ENCODE measurements around the gene SCN2B. TPM values are rescaled to one million over a fixed set of nuclear protein-coding genes. Genes with fewer than 3 reads are reported as not detected.

The SCN2B gene
- total RNA-seq, 1 donor from 2014 or later = 2.8 TPM

- Mint-ChIP-seq H3K4me1 (ENCODE audit: unreplicated experiment) (peaks cover 10% of the 10 kb centered on the region), H3K27me3 (peaks cover 73% of the 10 kb centered on the region), H3K9me3 (no peaks in the 10 kb centered on the region), H3K36me3 (no peaks in the 10 kb centered on the region), H3K27ac (no peak overlapping the region), H3K4me3 (no peak overlapping the region)
- TF ChIP-seq CTCF (conservative IDR thresholded peaks at IDR 0.05) = no peak
- DNase-seq (ENCODE audit: extremely low spot score, unreplicated experiment) = no peak
These were observed 6.2 kb downstream of the SCN2B start for GRCh38 chr11:118170231-118170630.

- TF ChIP-seq CTCF (conservative IDR thresholded peaks at IDR 0.05) = no peak
- Mint-ChIP-seq H3K27me3 (peaks cover 67% of the 10 kb centered on the region), H3K9me3 (no peaks in the 10 kb centered on the region), H3K27ac (no peak overlapping the region), H3K36me3 (no peaks in the 10 kb centered on the region), H3K4me1 (ENCODE audit: unreplicated experiment) (peaks cover 3% of the 10 kb centered on the region), H3K4me3 (no peak overlapping the region)
- no peak for DNase-seq (ENCODE audit: extremely low spot score, unreplicated experiment)
These were observed 6.9 kb downstream of the SCN2B start for GRCh38 chr11:118169300-118170140.

- no peak for DNase-seq (ENCODE audit: extremely low spot score, unreplicated experiment)
- TF ChIP-seq CTCF (conservative IDR thresholded peaks at IDR 0.05) = no peak
- no peak overlapping the region for H3K4me3 Mint-ChIP-seq
- H3K36me3 Mint-ChIP-seq = no peaks in the 10 kb centered on the region
- no peaks in the 10 kb centered on the region for H3K9me3 Mint-ChIP-seq
- peaks cover 70% of the 10 kb centered on the region for H3K27me3 Mint-ChIP-seq
- H3K4me1 Mint-ChIP-seq (ENCODE audit: unreplicated experiment) = no peaks in the 10 kb centered on the region
- H3K27ac Mint-ChIP-seq = no peak overlapping the region
These were observed 7.7 kb downstream of the SCN2B start for GRCh38 chr11:118168751-118169150.

- no peak for DNase-seq (ENCODE audit: extremely low spot score, unreplicated experiment)
- no peak for TF ChIP-seq CTCF (conservative IDR thresholded peaks at IDR 0.05)
- H3K27me3 Mint-ChIP-seq = peaks cover 71% of the 10 kb centered on the region
- no peaks in the 10 kb centered on the region for H3K9me3 Mint-ChIP-seq
- no peak overlapping the region for H3K27ac Mint-ChIP-seq
- no peak overlapping the region for H3K4me3 Mint-ChIP-seq
- no peaks in the 10 kb centered on the region for H3K36me3 Mint-ChIP-seq
- no peaks in the 10 kb centered on the region for H3K4me1 Mint-ChIP-seq (ENCODE audit: unreplicated experiment)
These were observed 8.1 kb downstream of the SCN2B start for GRCh38 chr11:118168316-118168715.

GRCh38 chr11:118167906-118168305, 8.5 kb downstream of the SCN2B start:
- H3K27ac Mint-ChIP-seq = no peak overlapping the region
- no peak for DNase-seq (ENCODE audit: extremely low spot score, unreplicated experiment)
- H3K4me3 Mint-ChIP-seq = no peak overlapping the region
- TF ChIP-seq CTCF (conservative IDR thresholded peaks at IDR 0.05) = no peak
- H3K27me3 Mint-ChIP-seq = peaks cover 71% of the 10 kb centered on the region
- H3K4me1 Mint-ChIP-seq (ENCODE audit: unreplicated experiment) = no peaks in the 10 kb centered on the region
- H3K9me3 Mint-ChIP-seq = no peaks in the 10 kb centered on the region
- H3K36me3 Mint-ChIP-seq = no peaks in the 10 kb centered on the region

All from type B pancreatic cell (in vitro differentiated cells).